Large intestine (tissue), 3 donors: ENCODE measurements around the gene WDR35. TPM values are rescaled to one million over a fixed set of nuclear protein-coding genes. Genes with fewer than 3 reads are reported as not detected.
"Not testable (repeated sequence)": the region's sequence is repeated elsewhere in the genome, so short reads cannot be mapped to it uniquely, and the experiment has no call there.

Experiments used
- DNase-seq, 2 donors: peaks; one replicate each; pipeline versions ENCODE4 v3.0.0 to v3.0.0-alpha.2; 2013
- H3K27ac ChIP-seq: one replicate; pipeline ENCODE4 v1.5.1; 2013; ENCODE audit warnings: low read length
- H3K27me3 ChIP-seq: 2 replicates; pipeline ENCODE4 v1.6.1; 2013; ENCODE audit warnings: low read length; ENCODE audit not compliant: control insufficient read depth, insufficient read depth
- H3K36me3 ChIP-seq: 2 replicates; pipeline ENCODE4 v1.6.1; 2013; ENCODE audit warnings: low read length; ENCODE audit not compliant: control insufficient read depth, insufficient read depth
- H3K4me1 ChIP-seq: one replicate; pipeline ENCODE4 v1.6.1; 2013; ENCODE audit warnings: low read length; ENCODE audit not compliant: control insufficient read depth, insufficient read depth
- H3K4me3 ChIP-seq: one replicate; pipeline ENCODE4 v1.5.1; 2013; ENCODE audit warnings: low read length
- H3K9me3 ChIP-seq: one replicate; pipeline ENCODE4 v1.6.1; 2013; ENCODE audit warnings: mild to moderate bottlenecking, low read depth, low read length, moderate library complexity; ENCODE audit not compliant: control insufficient read depth
- WGBS: methylation state at CpG from one replicate; pipeline ENCODE4 v1.1.5; 2013; ENCODE audit warnings: low lambda C conversion rate; ENCODE audit not compliant: insufficient coverage; 5-methylcytosine and 5-hydroxymethylcytosine counted together
- polyA plus RNA-seq: library from polyadenylated mRNA; unstranded; fragments of 120-200 nt; gene quantifications from one replicate; pipeline ENCODE4 v1.2.1, GENCODE V29; 2013

Gene WDR35
- polyA plus RNA-seq, 1 donor, result 9.8 TPM

GRCh38 chr2:19882286-19882685 is 107.6 kb downstream of the WDR35 start:
- Histone ChIP-seq H3K9me3 (no peaks in the 10 kb centered on the region), H3K4me1 (no peaks in the 10 kb centered on the region), H3K27me3 (no peaks in the 10 kb centered on the region), H3K27ac (no peak overlapping the region), H3K36me3 (no peaks in the 10 kb centered on the region), H3K4me3 (no peak overlapping the region)
- no CpG with 5 or more reads among the region's 2 CpGs for WGBS
- no peak for DNase-seq

- H3K27me3 ChIP-seq, result no peaks in the 10 kb centered on the region
- WGBS, result no CpG with 5 or more reads among the region's 2 CpGs
- no peak for DNase-seq
Measured at GRCh38 chr2:19881908-19882265, 108.0 kb downstream of the WDR35 start.

GRCh38 chr2:19881221-19881907 is 108.5 kb downstream of the WDR35 start:
- H3K4me1 ChIP-seq, result no peaks in the 10 kb centered on the region
- no peak for DNase-seq
- H3K27me3 ChIP-seq, result no peaks in the 10 kb centered on the region
- WGBS, result no CpG with 5 or more reads among the region's 2 CpGs
- no peak overlapping the region for H3K27ac ChIP-seq
- no peak overlapping the region for H3K4me3 ChIP-seq
- H3K36me3 ChIP-seq, result peaks cover 3% of the 10 kb centered on the region
- no peaks in the 10 kb centered on the region for H3K9me3 ChIP-seq

More at GRCh38 chr2:19881908-19882265, 108.0 kb downstream of the WDR35 start:
- H3K36me3 ChIP-seq, result peaks cover under 1% of the 10 kb centered on the region
- H3K4me3 ChIP-seq, result no peak overlapping the region
- H3K9me3 ChIP-seq, result no peaks in the 10 kb centered on the region
- no peaks in the 10 kb centered on the region for H3K4me1 ChIP-seq
- no peak overlapping the region for H3K27ac ChIP-seq

GRCh38 chr2:19880191-19880590 is 109.7 kb downstream of the WDR35 start:
- not testable (repeated sequence) for H3K27ac ChIP-seq

GRCh38 chr2:19879120-19879519 is 110.8 kb downstream of the WDR35 start:
- no peaks in the 10 kb centered on the region for H3K4me1 ChIP-seq
- H3K27ac ChIP-seq, result no peak overlapping the region
- H3K9me3 ChIP-seq, result no peaks in the 10 kb centered on the region
- no peaks in the 10 kb centered on the region for H3K27me3 ChIP-seq
- H3K4me3 ChIP-seq, result no peak overlapping the region
- DNase-seq, result no peak
- H3K36me3 ChIP-seq, result peaks cover 16% of the 10 kb centered on the region
- WGBS, result 100% methylated on average over 1 of the region's 3 CpGs

More at GRCh38 chr2:19880191-19880590, 109.7 kb downstream of the WDR35 start:
- H3K36me3 ChIP-seq, result peaks cover 10% of the 10 kb centered on the region
- H3K4me3 ChIP-seq, H3K9me3 ChIP-seq, H3K4me1 ChIP-seq, DNase-seq, H3K27me3 ChIP-seq: not testable (repeated sequence)

GRCh38 chr2:19878268-19879046 is 111.4 kb downstream of the WDR35 start:
- H3K27ac ChIP-seq, result no peak overlapping the region
- no peak overlapping the region for H3K4me3 ChIP-seq
- peaks cover 16% of the 10 kb centered on the region for H3K36me3 ChIP-seq
- no peak for DNase-seq
- no peaks in the 10 kb centered on the region for H3K4me1 ChIP-seq
- H3K27me3 ChIP-seq, result no peaks in the 10 kb centered on the region
- no peaks in the 10 kb centered on the region for H3K9me3 ChIP-seq
- no CpG with 5 or more reads among the region's 12 CpGs for WGBS

GRCh38 chr2:19876751-19877150 is 113.2 kb downstream of the WDR35 start:
- Histone ChIP-seq H3K4me3 (no peak overlapping the region), H3K27ac (no peak overlapping the region), H3K4me1 (no peaks in the 10 kb centered on the region), H3K27me3 (no peaks in the 10 kb centered on the region), H3K9me3 (no peaks in the 10 kb centered on the region), H3K36me3 (peaks cover 16% of the 10 kb centered on the region)
- no peak for DNase-seq
- 60% methylated on average over 1 of the region's 4 CpGs for WGBS

- H3K36me3 ChIP-seq, result peaks cover 16% of the 10 kb centered on the region
- H3K27me3 ChIP-seq, result no peaks in the 10 kb centered on the region
- DNase-seq, result no peak
- WGBS, result 100% methylated on average over 1 of the region's 1 CpG
- H3K9me3 ChIP-seq, result no peaks in the 10 kb centered on the region
- no peaks in the 10 kb centered on the region for H3K4me1 ChIP-seq
- no peak overlapping the region for H3K4me3 ChIP-seq
- H3K27ac ChIP-seq, result no peak overlapping the region
Measured at GRCh38 chr2:19875280-19875679, 114.6 kb downstream of the WDR35 start.

GRCh38 chr2:19874726-19875125 is 115.2 kb downstream of the WDR35 start:
- no peak overlapping the region for H3K27ac ChIP-seq
- no CpG with 5 or more reads among the region's 3 CpGs for WGBS
- H3K4me3 ChIP-seq, result no peak overlapping the region
- no peak for DNase-seq
- peaks cover under 1% of the 10 kb centered on the region for H3K4me1 ChIP-seq
- H3K36me3 ChIP-seq, result peaks cover 18% of the 10 kb centered on the region
- H3K9me3 ChIP-seq, result no peaks in the 10 kb centered on the region
- H3K27me3 ChIP-seq, result no peaks in the 10 kb centered on the region

- no peak for DNase-seq
- peaks cover 18% of the 10 kb centered on the region for H3K36me3 ChIP-seq
- H3K9me3 ChIP-seq, result no peaks in the 10 kb centered on the region
- H3K4me1 ChIP-seq, result peaks cover 13% of the 10 kb centered on the region
- H3K4me3 ChIP-seq, result no peak overlapping the region
- no peak overlapping the region for H3K27ac ChIP-seq
- H3K27me3 ChIP-seq, result no peaks in the 10 kb centered on the region
- WGBS, result no CpG with 5 or more reads among the region's 5 CpGs
Measured at GRCh38 chr2:19873014-19873413, 116.9 kb downstream of the WDR35 start.
